Activated naive CD8-positive, alpha-beta T cell (primary cell): ENCODE results near the gene LNPEP.
"Not testable (repeated sequence)": the region's sequence is repeated elsewhere in the genome, so short reads cannot be mapped to it uniquely, and the experiment has no call there.

Experiments
- H3K27ac Mint-ChIP-seq: one replicate; pipeline ENCODE4 v1.8.0; 2021; ENCODE audit warnings: mixed read lengths
- H3K27me3 Mint-ChIP-seq: one replicate; pipeline ENCODE4 v1.8.0; 2021; ENCODE audit warnings: mixed read lengths
- H3K36me3 Mint-ChIP-seq: one replicate; pipeline ENCODE4 v1.8.0; 2021; ENCODE audit warnings: mixed read lengths
- H3K4me1 Mint-ChIP-seq: one replicate; pipeline ENCODE4 v1.8.0; 2021; ENCODE audit warnings: low read depth, mixed read lengths
- H3K4me3 Mint-ChIP-seq: one replicate; pipeline ENCODE4 v1.8.0; 2021; ENCODE audit warnings: mild to moderate bottlenecking, mixed read lengths
- H3K9me3 Mint-ChIP-seq: one replicate; pipeline ENCODE4 v1.8.0; 2021; ENCODE audit warnings: low read depth, mixed read lengths

The LNPEP gene

GRCh38 chr5:96920744-96921355 lies 15.0 kb upstream of the LNPEP start:
- Mint-ChIP-seq H3K27me3 (no peaks in the 10 kb centered on the region), H3K9me3 (no peaks in the 10 kb centered on the region), H3K4me1 (peaks cover 68% of the 10 kb centered on the region), H3K27ac (peak overlapping the region; percentile 81), H3K4me3 (no peak overlapping the region), H3K36me3 (peaks cover 23% of the 10 kb centered on the region)

DNA sequence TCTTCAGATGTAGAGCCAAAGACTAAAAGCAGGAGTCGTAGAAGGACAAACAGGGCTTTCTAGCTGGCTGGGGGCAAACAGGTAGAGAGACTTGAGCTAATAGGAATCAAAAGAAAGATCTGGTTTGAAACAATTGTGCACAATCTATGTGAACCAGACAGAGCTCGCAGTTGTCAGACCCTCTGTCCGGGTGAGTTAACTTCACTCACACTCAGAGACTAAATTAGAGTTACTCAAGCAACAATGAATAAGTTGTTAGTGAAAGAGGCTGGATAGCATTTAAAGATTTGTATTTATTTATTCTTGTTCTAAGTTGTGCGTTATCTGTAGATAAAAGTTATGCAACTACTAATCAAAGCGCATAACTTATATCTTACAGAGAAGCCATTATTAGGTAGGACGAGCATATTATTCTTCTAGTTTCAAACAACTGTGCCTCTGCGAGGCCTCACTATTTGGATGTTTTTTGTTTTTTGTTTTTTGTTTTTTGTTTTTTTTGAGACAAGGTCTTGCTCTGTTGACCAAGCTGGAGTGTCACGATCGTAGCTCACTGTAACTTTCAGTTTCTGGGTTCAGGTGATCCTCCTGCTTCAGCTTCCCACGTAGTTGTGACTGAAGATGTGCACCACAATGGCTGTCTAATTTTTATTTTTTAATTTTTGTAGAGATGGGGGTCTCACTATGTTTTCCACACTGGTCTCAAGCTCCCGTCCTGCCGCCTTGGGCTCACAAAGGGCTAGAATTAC lies 13.2 kb upstream of the LNPEP start:
- Mint-ChIP-seq H3K27ac (peak overlapping the region; percentile 50), H3K27me3 (no peaks in the 10 kb centered on the region), H3K4me1 (peaks cover 73% of the 10 kb centered on the region), H3K4me3 (no peak overlapping the region), H3K9me3 (no peaks in the 10 kb centered on the region), H3K36me3 (peaks cover 17% of the 10 kb centered on the region)

- H3K36me3 Mint-ChIP-seq: peaks cover 14% of the 10 kb centered on the region
- H3K4me3 Mint-ChIP-seq: no peak overlapping the region
- no peaks in the 10 kb centered on the region for H3K9me3 Mint-ChIP-seq
- H3K27me3 Mint-ChIP-seq: no peaks in the 10 kb centered on the region
- peak overlapping the region; percentile 91 for H3K27ac Mint-ChIP-seq
- peaks cover 73% of the 10 kb centered on the region for H3K4me1 Mint-ChIP-seq
These were observed 11.8 kb upstream of the LNPEP start for GRCh38 chr5:96924016-96924443.

GRCh38 chr5:96926276-96926675 lies 9.6 kb upstream of the LNPEP start:
- H3K36me3 Mint-ChIP-seq: peaks cover 7% of the 10 kb centered on the region
- peak overlapping the region; percentile 91 for H3K27ac Mint-ChIP-seq
- H3K9me3 Mint-ChIP-seq: no peaks in the 10 kb centered on the region
- H3K4me1 Mint-ChIP-seq: peaks cover 71% of the 10 kb centered on the region
- no peaks in the 10 kb centered on the region for H3K27me3 Mint-ChIP-seq
- no peak overlapping the region for H3K4me3 Mint-ChIP-seq

GRCh38 chr5:96927008-96927407 lies 8.9 kb upstream of the LNPEP start:
- Mint-ChIP-seq H3K27me3 (no peaks in the 10 kb centered on the region), H3K9me3 (no peaks in the 10 kb centered on the region), H3K4me3 (no peak overlapping the region), H3K27ac (no peak overlapping the region), H3K36me3 (peaks cover 7% of the 10 kb centered on the region), H3K4me1 (peaks cover 73% of the 10 kb centered on the region)

- no peak overlapping the region for H3K4me3 Mint-ChIP-seq
- no peaks in the 10 kb centered on the region for H3K9me3 Mint-ChIP-seq
- peak overlapping the region; percentile 61 for H3K27ac Mint-ChIP-seq
- H3K27me3 Mint-ChIP-seq: no peaks in the 10 kb centered on the region
- H3K36me3 Mint-ChIP-seq: peaks cover 7% of the 10 kb centered on the region
- peaks cover 79% of the 10 kb centered on the region for H3K4me1 Mint-ChIP-seq
These were observed 6.8 kb upstream of the LNPEP start for GRCh38 chr5:96928931-96929708.

GRCh38 chr5:96930058-96930457 lies 5.8 kb upstream of the LNPEP start:
- Mint-ChIP-seq H3K36me3 (peaks cover 7% of the 10 kb centered on the region), H3K27ac (peak overlapping the region; percentile 34), H3K4me3 (no peak overlapping the region)

DNA sequence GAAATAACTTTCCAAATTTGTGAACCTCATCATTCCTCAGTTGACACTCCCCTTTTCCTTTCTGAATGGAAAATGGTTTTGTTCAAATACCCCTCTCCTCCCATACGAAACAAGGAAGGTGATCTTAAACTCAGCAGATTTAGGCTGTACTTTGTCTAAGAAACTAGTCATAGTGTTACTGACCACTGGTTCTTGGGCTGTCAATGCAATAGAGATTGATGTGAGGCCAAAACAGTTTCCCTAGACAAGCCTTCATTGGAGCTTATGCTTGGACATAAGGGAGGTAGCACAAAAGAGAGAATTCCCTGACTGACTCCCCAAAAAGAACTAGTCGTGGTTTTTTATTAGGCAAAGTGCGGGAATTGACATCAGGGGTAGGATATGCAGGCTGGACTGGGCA lies 5.3 kb upstream of the LNPEP start:
- Mint-ChIP-seq H3K9me3 (no peaks in the 10 kb centered on the region), H3K4me3 (peak overlapping the region; percentile 3), H3K36me3 (peaks cover 7% of the 10 kb centered on the region), H3K27ac (peak overlapping the region; percentile 25), H3K4me1 (peaks cover 69% of the 10 kb centered on the region), H3K27me3 (no peaks in the 10 kb centered on the region)

More at GRCh38 chr5:96930058-96930457, 5.8 kb upstream of the LNPEP start:
- Mint-ChIP-seq H3K9me3 (no peaks in the 10 kb centered on the region), H3K4me1 (peaks cover 74% of the 10 kb centered on the region), H3K27me3 (no peaks in the 10 kb centered on the region)

- not testable (repeated sequence) for H3K9me3 Mint-ChIP-seq, H3K36me3 Mint-ChIP-seq, H3K27me3 Mint-ChIP-seq
- H3K4me3 Mint-ChIP-seq: peak overlapping the region; percentile 90
- H3K27ac Mint-ChIP-seq: peak overlapping the region; percentile 87
- peaks cover 68% of the 10 kb centered on the region for H3K4me1 Mint-ChIP-seq
These were observed 4.8 kb upstream of the LNPEP start for GRCh38 chr5:96931037-96931436.

- H3K36me3 Mint-ChIP-seq: peaks cover 7% of the 10 kb centered on the region
- H3K27me3 Mint-ChIP-seq: no peaks in the 10 kb centered on the region
- H3K9me3 Mint-ChIP-seq: no peaks in the 10 kb centered on the region
- peak overlapping the region; percentile 90 for H3K4me3 Mint-ChIP-seq
- H3K27ac Mint-ChIP-seq: peak overlapping the region; percentile 87
- peaks cover 65% of the 10 kb centered on the region for H3K4me1 Mint-ChIP-seq
These were observed 4.3 kb upstream of the LNPEP start for GRCh38 chr5:96931605-96932004.

- no peak overlapping the region for H3K27ac Mint-ChIP-seq
- H3K4me1 Mint-ChIP-seq: peaks cover 67% of the 10 kb centered on the region
- H3K9me3 Mint-ChIP-seq: no peaks in the 10 kb centered on the region
- H3K27me3 Mint-ChIP-seq: no peaks in the 10 kb centered on the region
- H3K36me3 Mint-ChIP-seq: peaks cover 7% of the 10 kb centered on the region
- H3K4me3 Mint-ChIP-seq: peak overlapping the region; percentile 90
These were observed 3.9 kb upstream of the LNPEP start for GRCh38 chr5:96932026-96932425.

- no peaks in the 10 kb centered on the region for H3K27me3 Mint-ChIP-seq
- peaks cover 74% of the 10 kb centered on the region for H3K4me1 Mint-ChIP-seq
- H3K9me3 Mint-ChIP-seq: no peaks in the 10 kb centered on the region
- H3K36me3 Mint-ChIP-seq: peaks cover 2% of the 10 kb centered on the region
- peak overlapping the region; percentile 90 for H3K4me3 Mint-ChIP-seq
- H3K27ac Mint-ChIP-seq: peak overlapping the region; percentile 97
These were observed 1.8 kb upstream of the LNPEP start for GRCh38 chr5:96933764-96934707.

- H3K27me3 Mint-ChIP-seq: no peaks in the 10 kb centered on the region
- H3K4me1 Mint-ChIP-seq: peaks cover 74% of the 10 kb centered on the region
- peak overlapping the region; percentile 90 for H3K4me3 Mint-ChIP-seq
- peak overlapping the region; percentile 98 for H3K27ac Mint-ChIP-seq
- H3K36me3 Mint-ChIP-seq: peaks cover 2% of the 10 kb centered on the region
- H3K9me3 Mint-ChIP-seq: no peaks in the 10 kb centered on the region
These were observed 947 bp upstream of the LNPEP start for GRCh38 chr5:96934708-96935558.
